Stimulated activated CD4-positive, alpha-beta T cell treated with anti-CD3 and anti-CD28 coated beads, Interleukin-4, amount 100 ng/mL, for 48 hours (primary cell): ENCODE measurements around the gene CYP11A1.

Source experiments
- DNase-seq, 2 donors: peaks; one replicate each; pipeline ENCODE4 v3.0.0-alpha.2; 2020; ENCODE audit warnings: low read depth in 2 of 2

Gene CYP11A1

GRCh38 chr15:74388363-74388951 lies 21.0 kb upstream of the CYP11A1 start:
- no peak for DNase-seq

- DNase-seq: no peak
Observed at GRCh38 chr15:74387621-74388362, 20.3 kb upstream of the CYP11A1 start.

- no peak for DNase-seq
Observed at GRCh38 chr15:74387141-74387541, 19.7 kb upstream of the CYP11A1 start.

- DNase-seq: no peak
Observed at GRCh38 chr15:74386496-74387140, 19.2 kb upstream of the CYP11A1 start.

- DNase-seq: no peak
Observed at GRCh38 chr15:74385733-74386132, 18.3 kb upstream of the CYP11A1 start.

GRCh38 chr15:74384881-74385643 lies 17.6 kb upstream of the CYP11A1 start:
- peak in 1 of 2 donors; percentile 53 for DNase-seq

GRCh38 chr15:74384566-74384880 lies 17.1 kb upstream of the CYP11A1 start:
- DNase-seq: no peak

GRCh38 chr15:74383695-74384565 lies 16.5 kb upstream of the CYP11A1 start:
- peak in 1 of 2 donors; percentile 57 for DNase-seq

GRCh38 chr15:74383286-74383685 lies 15.8 kb upstream of the CYP11A1 start:
- DNase-seq: no peak

GRCh38 chr15:74382004-74382816 lies 14.8 kb upstream of the CYP11A1 start:
- DNase-seq: peak; percentile 75 to 77

GRCh38 chr15:74381481-74381880 lies 14.0 kb upstream of the CYP11A1 start:
- DNase-seq: no peak

GRCh38 chr15:74381190-74381453 lies 13.7 kb upstream of the CYP11A1 start:
- DNase-seq: no peak

- DNase-seq: no peak
Observed at GRCh38 chr15:74380361-74381189, 13.1 kb upstream of the CYP11A1 start.

- peak in 1 of 2 donors; percentile 73 for DNase-seq
Observed at GRCh38 chr15:74378848-74379247, 11.4 kb upstream of the CYP11A1 start.

- no peak for DNase-seq
Observed at GRCh38 chr15:74377831-74378766, 10.7 kb upstream of the CYP11A1 start.

- DNase-seq: no peak
Observed at GRCh38 chr15:74376825-74377581, 9.6 kb upstream of the CYP11A1 start.

- no peak for DNase-seq
Observed at GRCh38 chr15:74376226-74376625, 8.8 kb upstream of the CYP11A1 start.

GRCh38 chr15:74375303-74375693 lies 7.9 kb upstream of the CYP11A1 start:
- peak; percentile 78 to 83 for DNase-seq
